HEK293 (cell line): ENCODE data around the gene SRRD.

Experiments used
- GLI4 ChIP-seq: fragments of 450-650 bp; formaldehyde crosslinking; IDR thresholded peaks from 2 replicates; pipeline ENCODE4 v1.5.1; 2016; ENCODE audit warnings: missing biosample characterization, missing genetic modification characterization
- ZEB2 ChIP-seq: fragments of 450-650 bp; formaldehyde crosslinking; IDR thresholded peaks from 2 replicates; pipeline ENCODE4 v1.5.1; 2016; ENCODE audit warnings: missing biosample characterization, missing genetic modification characterization
- ZNF112 ChIP-seq: fragments of 450-650 bp; formaldehyde crosslinking; IDR thresholded peaks from 2 replicates; pipeline ENCODE4 v1.5.0; 2017; ENCODE audit warnings: missing biosample characterization, missing genetic modification characterization
- ZNF121 ChIP-seq: fragments of 450-650 bp; formaldehyde crosslinking; IDR thresholded peaks from 2 replicates; pipeline ENCODE4 v1.5.1; 2016; ENCODE audit warnings: missing biosample characterization, missing genetic modification characterization
- ZNF175 ChIP-seq: fragments of 450-650 bp; formaldehyde crosslinking; IDR thresholded peaks from 2 replicates; pipeline ENCODE4 v1.5.1; 2016; ENCODE audit warnings: missing biosample characterization, missing genetic modification characterization
- ZNF274 ChIP-seq, 2 experiments: fragments of 200-500 bp in 1 of 2; fragments of 450-650 bp in 1 of 2; sonication (Bioruptor generic) in 1 of 2; formaldehyde crosslinking in 1 of 2; IDR thresholded peaks; 2 replicates each; pipeline versions ENCODE4 v1.5.1 to v1.6.1; 2014 to 2016; ENCODE audit warnings: borderline replicate concordance in 1 of 2, inconsistent platforms in 1 of 2, low read length in 1 of 2, missing biosample characterization in 1 of 2, missing genetic modification characterization in 1 of 2
- ZNF311 ChIP-seq: fragments of 450-650 bp; formaldehyde crosslinking; IDR thresholded peaks from 2 replicates; pipeline ENCODE4 v1.5.1; 2017; ENCODE audit warnings: missing biosample characterization, missing genetic modification characterization, borderline replicate concordance
- ZNF324 ChIP-seq: fragments of 450-650 bp; formaldehyde crosslinking; IDR thresholded peaks from 2 replicates; pipeline ENCODE4 v1.5.1; 2016; ENCODE audit warnings: missing biosample characterization, missing genetic modification characterization
- ZNF585B ChIP-seq: fragments of 450-650 bp; formaldehyde crosslinking; IDR thresholded peaks from 2 replicates; pipeline ENCODE4 v1.5.1; 2016; ENCODE audit warnings: missing biosample characterization, missing genetic modification characterization
- TF ChIP-seq, protein P1 (sequence below): fragments of 450-650 bp; formaldehyde crosslinking; IDR thresholded peaks from 2 replicates; pipeline ENCODE4 v1.5.1; 2016; ENCODE audit warnings: missing biosample characterization, missing genetic modification characterization
- TF ChIP-seq, protein P2 (sequence below): fragments of 450-650 bp; formaldehyde crosslinking; IDR thresholded peaks from 2 replicates; pipeline ENCODE4 v1.5.1; 2016; ENCODE audit warnings: missing biosample characterization, missing genetic modification characterization
- TF ChIP-seq, protein P3 (sequence below): fragments of 450-650 bp; formaldehyde crosslinking; IDR thresholded peaks from 2 replicates; pipeline ENCODE4 v1.5.1; 2016; ENCODE audit warnings: missing biosample characterization, missing genetic modification characterization
- TF ChIP-seq, protein P4 (sequence below): fragments of 450-650 bp; formaldehyde crosslinking; IDR thresholded peaks from 2 replicates; pipeline ENCODE4 v1.5.1; 2016; ENCODE audit warnings: missing biosample characterization, missing genetic modification characterization
- TF ChIP-seq, protein P5 (sequence below): fragments of 450-650 bp; formaldehyde crosslinking; IDR thresholded peaks from 2 replicates; pipeline ENCODE4 v1.5.1; 2016; ENCODE audit warnings: missing biosample characterization, missing genetic modification characterization

DNA sequence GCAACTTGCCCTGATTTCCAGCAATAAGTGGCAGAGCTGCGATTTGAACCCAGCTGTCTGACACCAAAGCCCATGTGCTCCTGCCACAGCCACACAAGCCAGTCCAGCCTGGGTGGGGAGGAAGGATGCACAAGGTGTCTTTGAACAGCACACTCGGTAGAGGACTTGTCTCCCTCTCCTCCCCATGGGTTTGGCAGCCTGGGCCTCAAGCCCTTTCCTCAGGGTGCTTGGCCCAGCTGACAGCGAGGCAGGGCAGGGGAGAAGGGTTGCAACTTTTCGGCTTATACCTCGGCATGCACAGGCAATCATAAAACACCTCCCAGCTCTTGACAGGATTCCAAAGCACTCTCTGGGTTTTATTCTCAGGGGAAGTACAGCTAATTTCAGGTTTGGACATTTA, 35.3 kb upstream of the SRRD start:
- TF ChIP-seq, protein P1, sequence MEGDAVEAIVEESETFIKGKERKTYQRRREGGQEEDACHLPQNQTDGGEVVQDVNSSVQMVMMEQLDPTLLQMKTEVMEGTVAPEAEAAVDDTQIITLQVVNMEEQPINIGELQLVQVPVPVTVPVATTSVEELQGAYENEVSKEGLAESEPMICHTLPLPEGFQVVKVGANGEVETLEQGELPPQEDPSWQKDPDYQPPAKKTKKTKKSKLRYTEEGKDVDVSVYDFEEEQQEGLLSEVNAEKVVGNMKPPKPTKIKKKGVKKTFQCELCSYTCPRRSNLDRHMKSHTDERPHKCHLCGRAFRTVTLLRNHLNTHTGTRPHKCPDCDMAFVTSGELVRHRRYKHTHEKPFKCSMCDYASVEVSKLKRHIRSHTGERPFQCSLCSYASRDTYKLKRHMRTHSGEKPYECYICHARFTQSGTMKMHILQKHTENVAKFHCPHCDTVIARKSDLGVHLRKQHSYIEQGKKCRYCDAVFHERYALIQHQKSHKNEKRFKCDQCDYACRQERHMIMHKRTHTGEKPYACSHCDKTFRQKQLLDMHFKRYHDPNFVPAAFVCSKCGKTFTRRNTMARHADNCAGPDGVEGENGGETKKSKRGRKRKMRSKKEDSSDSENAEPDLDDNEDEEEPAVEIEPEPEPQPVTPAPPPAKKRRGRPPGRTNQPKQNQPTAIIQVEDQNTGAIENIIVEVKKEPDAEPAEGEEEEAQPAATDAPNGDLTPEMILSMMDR (tag by site-specific recombination), result no peak
- TF ChIP-seq ZNF324 (tag by site-specific recombination), result no peak
- TF ChIP-seq ZNF274 (IDR thresholded peaks at IDR 0.05; ENCODE audit: low read length), result no peak
- TF ChIP-seq ZNF274 (tag by site-specific recombination; IDR thresholded peaks at IDR 0.05; ENCODE audit: borderline replicate concordance), result no peak
- TF ChIP-seq, protein P2, sequence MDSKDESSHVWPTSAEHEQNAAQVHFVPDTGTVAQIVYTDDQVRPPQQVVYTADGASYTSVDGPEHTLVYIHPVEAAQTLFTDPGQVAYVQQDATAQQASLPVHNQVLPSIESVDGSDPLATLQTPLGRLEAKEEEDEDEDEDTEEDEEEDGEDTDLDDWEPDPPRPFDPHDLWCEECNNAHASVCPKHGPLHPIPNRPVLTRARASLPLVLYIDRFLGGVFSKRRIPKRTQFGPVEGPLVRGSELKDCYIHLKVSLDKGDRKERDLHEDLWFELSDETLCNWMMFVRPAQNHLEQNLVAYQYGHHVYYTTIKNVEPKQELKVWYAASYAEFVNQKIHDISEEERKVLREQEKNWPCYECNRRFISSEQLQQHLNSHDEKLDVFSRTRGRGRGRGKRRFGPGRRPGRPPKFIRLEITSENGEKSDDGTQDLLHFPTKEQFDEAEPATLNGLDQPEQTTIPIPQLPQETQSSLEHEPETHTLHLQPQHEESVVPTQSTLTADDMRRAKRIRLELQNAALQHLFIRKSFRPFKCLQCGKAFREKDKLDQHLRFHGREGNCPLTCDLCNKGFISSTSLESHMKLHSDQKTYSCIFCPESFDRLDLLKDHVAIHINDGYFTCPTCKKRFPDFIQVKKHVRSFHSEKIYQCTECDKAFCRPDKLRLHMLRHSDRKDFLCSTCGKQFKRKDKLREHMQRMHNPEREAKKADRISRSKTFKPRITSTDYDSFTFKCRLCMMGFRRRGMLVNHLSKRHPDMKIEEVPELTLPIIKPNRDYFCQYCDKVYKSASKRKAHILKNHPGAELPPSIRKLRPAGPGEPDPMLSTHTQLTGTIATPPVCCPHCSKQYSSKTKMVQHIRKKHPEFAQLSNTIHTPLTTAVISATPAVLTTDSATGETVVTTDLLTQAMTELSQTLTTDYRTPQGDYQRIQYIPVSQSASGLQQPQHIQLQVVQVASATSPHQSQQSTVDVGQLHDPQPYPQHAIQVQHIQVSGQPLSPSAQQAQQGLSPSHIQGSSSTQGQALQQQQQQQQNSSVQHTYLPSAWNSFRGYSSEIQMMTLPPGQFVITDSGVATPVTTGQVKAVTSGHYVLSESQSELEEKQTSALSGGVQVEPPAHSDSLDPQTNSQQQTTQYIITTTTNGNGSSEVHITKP, result no peak
- TF ChIP-seq ZNF121 (tag by site-specific recombination), result no peak
- TF ChIP-seq ZNF585B (tag by site-specific recombination), result no peak
- TF ChIP-seq, protein P3, sequence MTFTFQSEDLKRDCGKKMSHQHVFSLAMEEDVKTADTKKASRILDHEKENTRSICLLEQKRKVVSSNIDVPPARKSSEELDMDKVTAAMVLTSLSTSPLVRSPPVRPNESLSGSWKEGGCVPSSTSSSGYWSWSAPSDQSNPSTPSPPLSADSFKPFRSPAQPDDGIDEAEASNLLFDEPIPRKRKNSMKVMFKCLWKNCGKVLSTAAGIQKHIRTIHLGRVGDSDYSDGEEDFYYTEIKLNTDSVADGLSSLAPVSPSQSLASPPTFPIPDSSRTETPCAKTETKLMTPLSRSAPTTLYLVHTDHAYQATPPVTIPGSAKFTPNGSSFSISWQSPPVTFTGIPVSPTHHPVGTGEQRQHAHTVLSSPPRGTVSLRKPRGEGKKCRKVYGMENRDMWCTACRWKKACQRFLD (tag by site-specific recombination), result no peak
- no peak for TF ChIP-seq ZEB2
- TF ChIP-seq, protein P4, sequence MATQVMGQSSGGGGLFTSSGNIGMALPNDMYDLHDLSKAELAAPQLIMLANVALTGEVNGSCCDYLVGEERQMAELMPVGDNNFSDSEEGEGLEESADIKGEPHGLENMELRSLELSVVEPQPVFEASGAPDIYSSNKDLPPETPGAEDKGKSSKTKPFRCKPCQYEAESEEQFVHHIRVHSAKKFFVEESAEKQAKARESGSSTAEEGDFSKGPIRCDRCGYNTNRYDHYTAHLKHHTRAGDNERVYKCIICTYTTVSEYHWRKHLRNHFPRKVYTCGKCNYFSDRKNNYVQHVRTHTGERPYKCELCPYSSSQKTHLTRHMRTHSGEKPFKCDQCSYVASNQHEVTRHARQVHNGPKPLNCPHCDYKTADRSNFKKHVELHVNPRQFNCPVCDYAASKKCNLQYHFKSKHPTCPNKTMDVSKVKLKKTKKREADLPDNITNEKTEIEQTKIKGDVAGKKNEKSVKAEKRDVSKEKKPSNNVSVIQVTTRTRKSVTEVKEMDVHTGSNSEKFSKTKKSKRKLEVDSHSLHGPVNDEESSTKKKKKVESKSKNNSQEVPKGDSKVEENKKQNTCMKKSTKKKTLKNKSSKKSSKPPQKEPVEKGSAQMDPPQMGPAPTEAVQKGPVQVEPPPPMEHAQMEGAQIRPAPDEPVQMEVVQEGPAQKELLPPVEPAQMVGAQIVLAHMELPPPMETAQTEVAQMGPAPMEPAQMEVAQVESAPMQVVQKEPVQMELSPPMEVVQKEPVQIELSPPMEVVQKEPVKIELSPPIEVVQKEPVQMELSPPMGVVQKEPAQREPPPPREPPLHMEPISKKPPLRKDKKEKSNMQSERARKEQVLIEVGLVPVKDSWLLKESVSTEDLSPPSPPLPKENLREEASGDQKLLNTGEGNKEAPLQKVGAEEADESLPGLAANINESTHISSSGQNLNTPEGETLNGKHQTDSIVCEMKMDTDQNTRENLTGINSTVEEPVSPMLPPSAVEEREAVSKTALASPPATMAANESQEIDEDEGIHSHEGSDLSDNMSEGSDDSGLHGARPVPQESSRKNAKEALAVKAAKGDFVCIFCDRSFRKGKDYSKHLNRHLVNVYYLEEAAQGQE, result no peak
- TF ChIP-seq, protein P5, sequence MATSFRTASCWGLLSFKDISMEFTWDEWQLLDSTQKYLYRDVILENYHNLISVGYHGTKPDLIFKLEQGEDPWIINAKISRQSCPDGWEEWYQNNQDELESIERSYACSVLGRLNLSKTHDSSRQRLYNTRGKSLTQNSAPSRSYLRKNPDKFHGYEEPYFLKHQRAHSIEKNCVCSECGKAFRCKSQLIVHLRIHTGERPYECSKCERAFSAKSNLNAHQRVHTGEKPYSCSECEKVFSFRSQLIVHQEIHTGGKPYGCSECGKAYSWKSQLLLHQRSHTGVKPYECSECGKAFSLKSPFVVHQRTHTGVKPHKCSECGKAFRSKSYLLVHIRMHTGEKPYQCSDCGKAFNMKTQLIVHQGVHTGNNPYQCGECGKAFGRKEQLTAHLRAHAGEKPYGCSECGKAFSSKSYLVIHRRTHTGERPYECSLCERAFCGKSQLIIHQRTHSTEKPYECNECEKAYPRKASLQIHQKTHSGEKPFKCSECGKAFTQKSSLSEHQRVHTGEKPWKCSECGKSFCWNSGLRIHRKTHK (tag by site-specific recombination), result no peak
- TF ChIP-seq ZNF112 (tag by site-specific recombination), result no peak
- TF ChIP-seq ZNF311 (tag by site-specific recombination), result no peak
- no peak for TF ChIP-seq ZNF175 (tag by site-specific recombination)
- no peak for TF ChIP-seq GLI4 (tag by site-specific recombination)
